Measurements from ENCODE around the gene PPIL1.

- TF ChIP-seq ZNF26 (tag by site-specific recombination; IDR thresholded peaks at IDR 0.05) (no peak), ZSCAN30 (tag by site-specific recombination; IDR thresholded peaks at IDR 0.05) (no peak), ZNF558 (tag by site-specific recombination; IDR thresholded peaks at IDR 0.05) (no peak)
Measured at GRCh38 chr6:36924131-36924530, 49.5 kb upstream of the PPIL1 start.

Data from HEK293 (cell line).